HK-2 (cell line): Measurements from ENCODE around the gene TPX2.
A peak's percentile ranks its signal among the peaks of the same experiment; 100 is the strongest.
"Not testable (repeated sequence)": the region's sequence is repeated elsewhere in the genome, so short reads cannot be mapped to it uniquely, and the experiment has no call there.

ENCODE experiments used
- DNase-seq: peaks from one replicate; pipeline ENCODE4 v3.0.0-alpha.2; 2018; ENCODE audit not compliant: unreplicated experiment

TPX2 gene

GRCh38 chr20:31720486-31721407, 18.3 kb upstream of the TPX2 start:
- DNase-seq = peak; percentile 62

- no peak for DNase-seq
These were observed 17.5 kb upstream of the TPX2 start for GRCh38 chr20:31721408-31722256.

- peak; percentile 88 for DNase-seq
These were observed 16.6 kb upstream of the TPX2 start, which contains the start of gene BCL2L1 for GRCh38 chr20:31722257-31723068. BCL2L1 (minus strand) TSS chr20:31722868; CDS start chr20:31722218, 650 bp downstream.

- no peak for DNase-seq
These were observed 16.1 kb upstream of the TPX2 start for GRCh38 chr20:31723069-31723318.

- DNase-seq = peak; percentile 100
These were observed 15.6 kb upstream of the TPX2 start for GRCh38 chr20:31723319-31724078.

GRCh38 chr20:31731321-31731717, 7.8 kb upstream of the TPX2 start:
- no peak for DNase-seq

- no peak for DNase-seq
These were observed 474 bp downstream of the TPX2 start for GRCh38 chr20:31739550-31739977.

GRCh38 chr20:31740208-31740607, 1.1 kb downstream of the TPX2 start:
- DNase-seq = no peak

- DNase-seq = no peak
These were observed 1.7 kb downstream of the TPX2 start for GRCh38 chr20:31740656-31741323.

GRCh38 chr20:31746068-31746878, 7.2 kb downstream of the TPX2 start:
- DNase-seq = no peak

- DNase-seq = not testable (repeated sequence)
These were observed 7.9 kb downstream of the TPX2 start for GRCh38 chr20:31747028-31747427.

- DNase-seq = no peak
These were observed 8.6 kb downstream of the TPX2 start for GRCh38 chr20:31747640-31748039.

- no peak for DNase-seq
These were observed 10.1 kb downstream of the TPX2 start for GRCh38 chr20:31749223-31749622.

- DNase-seq = no peak
These were observed 12.0 kb downstream of the TPX2 start for GRCh38 chr20:31751126-31751525.

- DNase-seq = no peak
These were observed 18.2 kb downstream of the TPX2 start for GRCh38 chr20:31757254-31757653.

- DNase-seq = no peak
These were observed 19.4 kb downstream of the TPX2 start for GRCh38 chr20:31758521-31758920.

- no peak for DNase-seq
These were observed 19.9 kb downstream of the TPX2 start for GRCh38 chr20:31758991-31759390.

- no peak for DNase-seq
These were observed 20.9 kb downstream of the TPX2 start for GRCh38 chr20:31759836-31760518.
